HCT116 (cell line): ENCODE measurements around the gene DCUN1D2. TPM values are rescaled to one million over a fixed set of nuclear protein-coding genes. Genes with fewer than 3 reads are reported as not detected.

Experiments
- ATAC-seq: fragments of 200-7000 bp; cut with Tn5 transposase; 2 replicates; pipeline ENCODE4 v1.9.1; 2020; ENCODE audit warnings: mild to moderate bottlenecking, moderate library complexity
- BruUV-seq: library from RNA; stranded (reverse); fragments of 400-500 nt; replicated peaks from 2 replicates; lab custom pipeline; 2021; lab: Mats Ljungman, UMichigan
- CTCF ChIA-PET: fragments of 300-600 bp; sonication (Branson Sonifier 250); formaldehyde crosslinking; loops from one replicate; lab custom pipeline; 2021; ENCODE audit warnings: antibody characterized with exemption; lab: Charles Lee
- POLR2A ChIA-PET: fragments of 300-600, 350-600 bp; sonication (Branson Sonifier 250); formaldehyde crosslinking; loops from one replicate; lab custom pipeline; 2021; ENCODE audit warnings: antibody characterized with exemption; lab: Charles Lee
- RAD21 ChIA-PET, 2 experiments: fragments of 300-600 bp; sonication (Branson Sonifier 250); formaldehyde crosslinking; loops; one replicate each; lab custom pipeline; 2023; ENCODE audit warnings: low total read pairs in 2 of 2; ENCODE audit not compliant: uncharacterized antibody in 2 of 2, unreplicated experiment in 2 of 2, low non-redundant PET in 1 of 2; lab: Charles Lee
- DNase-seq: peaks from one replicate; pipeline ENCODE4 v3.0.0-alpha.2; 2010; ENCODE audit warnings: low read depth, low spot score
- H2AFZ ChIP-seq: fragments of 200-600 bp; shearing (Covaris generic), sonication (generic); 2 replicates; pipeline ENCODE4 v1.6.1; 2017; ENCODE audit warnings: low read depth, mixed run types, mixed read lengths, antibody characterized with exemption, low read length; ENCODE audit not compliant: poor library complexity, severe bottlenecking
- H3K27ac ChIP-seq: 2 replicates; pipeline ENCODE4 v1.5.1; 2012; ENCODE audit warnings: low read depth, low read length
- H3K27me3 ChIP-seq: fragments of 200-600 bp; sonication (generic); 2 replicates; pipeline ENCODE4 v1.6.1; 2016; ENCODE audit warnings: mixed run types, low read length, mixed read lengths; ENCODE audit not compliant: insufficient read depth
- H3K36me3 ChIP-seq, 2 experiments: fragments of 200-500 bp in 1 of 2; fragments of 200-600 bp in 1 of 2; sonication (Bioruptor generic) in 1 of 2; sonication (generic) in 1 of 2; 2 replicates each; pipeline versions ENCODE4 v1.5.1 to v1.6.1; 2014 to 2016; ENCODE audit warnings: low read length in 2 of 2, inconsistent platforms in 1 of 2, mixed read lengths in 1 of 2, mixed run types in 1 of 2; ENCODE audit not compliant: insufficient read depth in 2 of 2, control insufficient read depth in 1 of 2
- H3K4me1 ChIP-seq, 2 experiments: fragments of 200-600 bp in 1 of 2; sonication (generic) in 1 of 2; 2 replicates each; pipeline versions ENCODE4 v1.5.1 to v1.6.1; 2012 to 2017; ENCODE audit warnings: low read length in 2 of 2, inconsistent platforms in 1 of 2, mild to moderate bottlenecking in 1 of 2, mixed read lengths in 1 of 2, mixed run types in 1 of 2, moderate library complexity in 1 of 2; ENCODE audit not compliant: insufficient read depth in 2 of 2, control insufficient read depth in 1 of 2
- H3K4me2 ChIP-seq: fragments of 200-600 bp; sonication (generic); 2 replicates; pipeline ENCODE4 v1.6.1; 2017; ENCODE audit warnings: mixed run types, low read length, mixed read lengths
- H3K4me3 ChIP-seq, 2 experiments: fragments of 200-600 bp in 1 of 2; sonication (generic) in 1 of 2; replicated peaks in 1 of 2; 2 replicates each; pipeline ENCODE4 v1.5.1; 2011 to 2016; ENCODE audit warnings: low read length in 2 of 2, control low read depth in 1 of 2, low read depth in 1 of 2, mild to moderate bottlenecking in 1 of 2, mixed read lengths in 1 of 2, mixed run types in 1 of 2
- H3K79me2 ChIP-seq: fragments of 200-600 bp; sonication (generic); 2 replicates; pipeline ENCODE4 v1.6.1; 2017; ENCODE audit warnings: mild to moderate bottlenecking, mixed run types, low read length, moderate library complexity, mixed read lengths; ENCODE audit not compliant: insufficient read depth
- H3K9ac ChIP-seq: fragments of 200-600 bp; sonication (generic); 2 replicates; pipeline ENCODE4 v1.6.1; 2016; ENCODE audit warnings: low read length, mixed read lengths
- H3K9me2 ChIP-seq: fragments of 200-600 bp; sonication (generic), shearing (Covaris generic); 2 replicates; pipeline ENCODE4 v1.6.1; 2017; ENCODE audit warnings: mixed run types, mild to moderate bottlenecking, moderate library complexity; ENCODE audit not compliant: insufficient read depth
- H3K9me3 ChIP-seq, 2 experiments: fragments of 200-500 bp in 1 of 2; fragments of 200-600 bp in 1 of 2; sonication (Bioruptor generic) in 1 of 2; sonication (generic) in 1 of 2; 2 replicates each; pipeline ENCODE4 v1.6.1; 2014 to 2017; ENCODE audit warnings: low read length in 2 of 2, mixed read lengths in 2 of 2, inconsistent platforms in 1 of 2, low read depth in 1 of 2, mild to moderate bottlenecking in 1 of 2, mixed run types in 1 of 2, moderate library complexity in 1 of 2; ENCODE audit not compliant: control insufficient read depth in 1 of 2, insufficient read depth in 1 of 2
- H4K20me1 ChIP-seq: fragments of 200-600 bp; sonication (generic), shearing (Covaris generic); 2 replicates; pipeline ENCODE4 v1.6.1; 2017; ENCODE audit warnings: mixed run types, mild to moderate bottlenecking, moderate library complexity; ENCODE audit not compliant: insufficient read depth
- ATF3 ChIP-seq: IDR thresholded peaks from 2 replicates; pipeline ENCODE4 v1.6.1; 2012
- CBX3 ChIP-seq: IDR thresholded peaks from 2 replicates; pipeline ENCODE4 v1.6.1; 2012; ENCODE audit warnings: low read depth
- CTCF ChIP-seq, 3 experiments: fragments of 200-600 bp in 1 of 3; sonication (generic) in 1 of 3; IDR thresholded peaks in 2 of 3; conservative IDR thresholded peaks in 1 of 3; 2 replicates each; pipeline ENCODE4 v1.5.1; 2012 to 2017; ENCODE audit warnings: low read depth in 2 of 3, low read length in 2 of 3, antibody characterized with exemption in 1 of 3, borderline replicate concordance in 1 of 3, control low read depth in 1 of 3, mild to moderate bottlenecking in 1 of 3, mixed read lengths in 1 of 3, mixed run types in 1 of 3, moderate library complexity in 1 of 3; ENCODE audit not compliant: insufficient read depth in 1 of 3
- EGR1 ChIP-seq: IDR thresholded peaks from 2 replicates; pipeline ENCODE4 v1.6.1; 2012; ENCODE audit warnings: low read depth
- ELF1 ChIP-seq: IDR thresholded peaks from 2 replicates; pipeline ENCODE4 v1.6.1; 2012; ENCODE audit warnings: low read depth, borderline replicate concordance
- EZH2 ChIP-seq: fragments of 200-600 bp; sonication (generic); IDR thresholded peaks from 2 replicates; pipeline ENCODE4 v1.6.1; 2017; ENCODE audit warnings: antibody characterized with exemption, mixed run types
- EZH2phosphoT487 ChIP-seq: fragments of 200-600 bp; IDR thresholded peaks from 2 replicates; pipeline ENCODE4 v1.6.1; 2018; ENCODE audit warnings: antibody characterized with exemption, borderline replicate concordance
- FOSL1 ChIP-seq: IDR thresholded peaks from 2 replicates; pipeline ENCODE4 v1.6.1; 2012; ENCODE audit warnings: low read depth
- JUND ChIP-seq: IDR thresholded peaks from 2 replicates; pipeline ENCODE4 v1.6.1; 2012
- MAX ChIP-seq: IDR thresholded peaks from 2 replicates; pipeline ENCODE4 v1.6.1; 2012
- RAD21 ChIP-seq: IDR thresholded peaks from 2 replicates; pipeline ENCODE4 v1.6.1; 2012; ENCODE audit warnings: low read depth, mild to moderate bottlenecking
- REST ChIP-seq: IDR thresholded peaks from 2 replicates; pipeline ENCODE4 v1.6.1; 2012; ENCODE audit warnings: low read depth
- SP1 ChIP-seq: IDR thresholded peaks from 2 replicates; pipeline ENCODE4 v1.6.1; 2012; ENCODE audit warnings: low read depth
- YY1 ChIP-seq: IDR thresholded peaks from 2 replicates; pipeline ENCODE4 v1.6.1; 2011; ENCODE audit warnings: low read length, low read depth, moderate library complexity, mild to moderate bottlenecking; ENCODE audit not compliant: insufficient replicate concordance; ENCODE audit errors: extremely low read depth
- ZNF274 ChIP-seq: fragments of 200-500 bp; sonication (Bioruptor generic); IDR thresholded peaks from 2 replicates; pipeline ENCODE4 v1.6.1; 2014; ENCODE audit warnings: mild to moderate bottlenecking, low read depth, low read length, inconsistent platforms
- intact Hi-C: fragments of 100-400 bp; cut with micrococcal nuclease; formaldehyde crosslinking; loops from 2 replicates; pipeline ENCODE4 v1.10.0; 2022
- total RNA-seq: library from RNA; stranded (reverse); gene quantifications from one replicate; pipeline ENCODE4 v1.2.1, GENCODE V29; 2021; ENCODE audit not compliant: unreplicated experiment

The DCUN1D2 gene
- total RNA-seq, 1 experiment from 2014 or later: 25.4 TPM

- H3K79me2 ChIP-seq: no peaks in the 10 kb centered on the region
- POLR2A ChIA-PET: no interaction called here
- H3K4me2 ChIP-seq: no peak overlapping the region
- H3K4me1 ChIP-seq: peaks cover 17 to 20% of the 10 kb centered on the region in 2 experiments
- CTCF ChIA-PET: no interaction called here
- intact Hi-C loops: no loop called here
- no peak overlapping the region for H3K9ac ChIP-seq
- no peak overlapping the region for H3K4me3 ChIP-seq
- H3K9me3 ChIP-seq: no peaks in the 10 kb centered on the region
- H4K20me1 ChIP-seq: no peaks in the 10 kb centered on the region
- no peak for ATAC-seq
- H2AFZ ChIP-seq: no peak overlapping the region
- no peak overlapping the region for H3K27ac ChIP-seq
- H3K27me3 ChIP-seq: no peaks in the 10 kb centered on the region; the same call in 1 of the 2 replicates
- DNase-seq: no peak
- BruUV-seq: no TSS peak
- RAD21 ChIA-PET: no interaction called here
- TF ChIP-seq CTCF (IDR thresholded peaks at IDR 0.05 in 2 of 3, conservative IDR thresholded peaks at IDR 0.05 in 1 of 3; ENCODE audit: borderline replicate concordance in 1 of 3, insufficient read depth in 1 of 3, low read depth in 2 of 3, low read length in 2 of 3) (no peak), FOSL1 (no peak), JUND (no peak), MAX (no peak), RAD21 (no peak)
- H3K36me3 ChIP-seq: no peaks in the 10 kb centered on the region
- H3K9me2 ChIP-seq: no peaks in the 10 kb centered on the region
These were observed 75.5 kb downstream of the DCUN1D2 start for GRCh38 chr13:113415032-113415431.

GRCh38 chr13:113414335-113414734, 76.2 kb downstream of the DCUN1D2 start:
- Histone ChIP-seq H4K20me1 (no peaks in the 10 kb centered on the region), H3K9me3 (no peaks in the 10 kb centered on the region), H3K27me3 (no peaks in the 10 kb centered on the region; the same call in 1 of the 2 replicates), H3K9ac (no peak overlapping the region), H3K9me2 (no peaks in the 10 kb centered on the region), H3K4me2 (no peak overlapping the region), H2AFZ (no peak overlapping the region), H3K79me2 (no peaks in the 10 kb centered on the region), H3K27ac (no peak overlapping the region), H3K4me1 (peaks cover 17 to 23% of the 10 kb centered on the region in 2 experiments), H3K4me3 (no peak overlapping the region), H3K36me3 (no peaks in the 10 kb centered on the region)
- ChIA-PET RAD21 (no interaction called here), POLR2A (no interaction called here), CTCF (no interaction called here)
- BruUV-seq: no TSS peak
- intact Hi-C loops: no loop called here
- no peak for ATAC-seq
- DNase-seq: no peak
- TF ChIP-seq ATF3 (no peak), EGR1 (no peak), SP1 (no peak), ZNF274 (no peak), CBX3 (no peak), FOSL1 (no peak), JUND (no peak), YY1 (no peak), RAD21 (no peak), EZH2 (no peak), MAX (no peak), ELF1 (no peak), REST (no peak), EZH2phosphoT487 (no peak)
